ENCODE data around the gene FAF1.

FAF1 gene

DNA sequence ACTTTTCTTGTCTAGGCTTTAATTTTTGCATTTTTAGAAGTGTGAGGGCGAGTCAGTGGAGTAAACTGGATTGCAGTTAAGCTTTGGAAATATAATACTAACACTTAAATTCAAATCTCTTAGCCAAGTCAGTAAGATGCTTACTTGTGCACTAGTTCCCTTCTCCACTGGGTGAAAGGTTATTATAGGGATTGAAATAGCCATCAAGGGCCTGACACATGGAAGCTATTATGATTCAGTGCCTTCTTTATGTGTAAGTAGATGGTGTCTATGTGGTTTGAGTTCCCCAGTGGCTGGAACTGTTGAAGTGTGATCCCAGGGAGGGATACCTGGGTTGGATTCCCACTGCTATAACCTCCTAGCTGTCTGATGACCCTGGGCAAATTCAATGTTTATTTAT, 512.1 kb downstream of the FAF1 start:
- CTCF ChIA-PET = no interaction called here
- no peak for DNase-seq (ENCODE audit: extremely low spot score)

DNA sequence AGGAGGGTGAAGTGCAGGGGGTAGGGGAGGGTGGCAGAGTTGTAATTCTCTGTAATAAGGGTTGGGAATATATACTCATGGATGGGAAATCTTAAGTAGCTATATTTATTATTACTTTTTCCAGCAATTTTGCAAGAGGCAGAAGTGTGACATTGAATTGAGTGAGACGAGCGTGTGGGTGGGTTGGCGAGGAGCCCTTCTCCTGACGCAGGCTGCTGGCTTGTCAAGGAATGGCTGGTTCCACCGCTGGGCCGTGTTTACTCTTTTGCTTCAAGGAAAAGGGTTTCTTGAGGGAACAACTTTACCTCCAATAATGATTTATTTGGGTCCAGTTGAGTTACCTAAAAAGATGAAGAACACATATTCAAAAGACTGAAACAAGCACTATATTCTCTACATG, 518.9 kb downstream of the FAF1 start:
- no peak for DNase-seq (ENCODE audit: extremely low spot score)
- no peak for TF ChIP-seq ARNT (IDR thresholded peaks at IDR 0.05)
- no peak for TF ChIP-seq SP1 (IDR thresholded peaks at IDR 0.05)
- CTCF ChIA-PET = no interaction called here
- POLR2A ChIA-PET = interaction anchor here (0.6 kb wide), 1 partner anchor 145 kb away, joined by 4 read pairs; no protein-coding TSS in a partner anchor

More for the DNA sequence above, 512.1 kb downstream of the FAF1 start:
- POLR2A ChIA-PET = interaction anchor here (0.6 kb wide), 1 partner anchor 25 kb away, joined by 3 read pairs; the partner anchor contains the start of gene DMRTA2
- no peak for TF ChIP-seq FOXK2 (IDR thresholded peaks at IDR 0.05)
- TF ChIP-seq SP1 (IDR thresholded peaks at IDR 0.05) = no peak
- no peak for TF ChIP-seq L3MBTL2 (conservative IDR thresholded peaks at IDR 0.05)
- TF ChIP-seq ZNF384 (IDR thresholded peaks at IDR 0.05) = no peak
- TF ChIP-seq FOXA1 (IDR thresholded peaks at IDR 0.05) = no peak

DNA sequence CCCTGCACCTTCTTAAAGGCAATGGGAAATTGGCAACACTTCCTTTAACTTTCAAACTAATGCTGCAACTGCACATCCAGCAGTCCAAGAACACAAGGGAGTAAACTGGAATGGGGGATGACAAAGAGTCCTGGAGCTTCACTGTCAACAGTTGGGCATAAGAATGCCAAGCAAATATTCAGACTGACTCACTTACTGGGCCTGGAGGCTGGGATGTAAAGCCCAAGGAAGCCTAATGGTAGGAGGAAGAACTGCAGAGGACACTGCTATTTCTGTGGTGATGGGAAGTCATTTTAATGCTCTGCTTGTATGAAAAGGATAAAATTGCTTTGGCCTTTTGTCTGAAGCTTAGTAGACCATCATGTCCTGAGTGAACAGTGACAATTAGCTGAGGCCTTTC, 521.1 kb downstream of the FAF1 start:
- POLR2A ChIA-PET = no interaction called here
- no peak for TF ChIP-seq CTBP1 (IDR thresholded peaks at IDR 0.05; ENCODE audit: borderline replicate concordance)
- no peak for TF ChIP-seq HDGF (IDR thresholded peaks at IDR 0.05; ENCODE audit: borderline replicate concordance)
- no peak for TF ChIP-seq SUZ12 (IDR thresholded peaks at IDR 0.05)
- TF ChIP-seq FOXM1 (IDR thresholded peaks at IDR 0.05; ENCODE audit: borderline replicate concordance) = no peak
- CTCF ChIA-PET = no interaction called here
- DNase-seq (ENCODE audit: extremely low spot score) = no peak

DNA sequence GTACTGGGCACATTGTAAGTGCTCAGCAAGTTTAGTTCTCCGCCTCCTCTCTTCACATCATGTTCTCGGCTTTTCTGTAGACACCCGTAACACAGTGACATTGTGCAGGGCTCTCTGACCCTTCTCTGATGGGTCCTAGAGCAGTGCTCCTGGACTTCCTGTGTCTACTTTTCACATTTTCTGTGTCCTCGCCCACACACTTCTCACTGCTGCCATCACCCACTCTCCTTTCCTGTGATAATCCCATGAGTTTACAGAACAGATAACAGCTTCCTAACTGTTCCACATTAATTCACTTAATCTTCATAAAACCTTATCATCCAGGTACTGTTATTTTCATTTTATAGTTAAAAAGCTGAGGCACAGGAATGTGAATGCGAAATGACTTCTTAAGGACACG, 523.6 kb downstream of the FAF1 start:
- ChIA-PET CTCF (no interaction called here), POLR2A (interaction anchor here (1.3 to 2.8 kb wide), 2 partner anchors 13 to 14 kb away, joined by 3 to 16 read pairs; partner anchors contain the start of gene DMRTA2)
- DNase-seq (ENCODE audit: extremely low spot score) = no peak
- TF ChIP-seq HDGF (IDR thresholded peaks at IDR 0.05; ENCODE audit: borderline replicate concordance) (no peak), CTBP1 (IDR thresholded peaks at IDR 0.05; ENCODE audit: borderline replicate concordance) (no peak), ZNF384 (IDR thresholded peaks at IDR 0.05) (no peak), FOXA1 (IDR thresholded peaks at IDR 0.05) (no peak), FOXK2 (IDR thresholded peaks at IDR 0.05) (no peak), ARNT (IDR thresholded peaks at IDR 0.05) (no peak), ELF4 (IDR thresholded peaks at IDR 0.05) (no peak), FOXM1 (IDR thresholded peaks at IDR 0.05; ENCODE audit: borderline replicate concordance) (no peak), NFRKB (IDR thresholded peaks at IDR 0.05) (no peak), TARDBP (IDR thresholded peaks at IDR 0.05) (no peak), BHLHE40 (IDR thresholded peaks at IDR 0.05; ENCODE audit: borderline replicate concordance) (no peak), L3MBTL2 (conservative IDR thresholded peaks at IDR 0.05) (no peak), SUZ12 (IDR thresholded peaks at IDR 0.05) (no peak), LEF1 (IDR thresholded peaks at IDR 0.05; ENCODE audit: borderline replicate concordance) (no peak)
- TF ChIP-seq, protein P1, sequence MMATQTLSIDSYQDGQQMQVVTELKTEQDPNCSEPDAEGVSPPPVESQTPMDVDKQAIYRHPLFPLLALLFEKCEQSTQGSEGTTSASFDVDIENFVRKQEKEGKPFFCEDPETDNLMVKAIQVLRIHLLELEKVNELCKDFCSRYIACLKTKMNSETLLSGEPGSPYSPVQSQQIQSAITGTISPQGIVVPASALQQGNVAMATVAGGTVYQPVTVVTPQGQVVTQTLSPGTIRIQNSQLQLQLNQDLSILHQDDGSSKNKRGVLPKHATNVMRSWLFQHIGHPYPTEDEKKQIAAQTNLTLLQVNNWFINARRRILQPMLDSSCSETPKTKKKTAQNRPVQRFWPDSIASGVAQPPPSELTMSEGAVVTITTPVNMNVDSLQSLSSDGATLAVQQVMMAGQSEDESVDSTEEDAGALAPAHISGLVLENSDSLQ (IDR thresholded peaks at IDR 0.05) = no peak

DNA sequence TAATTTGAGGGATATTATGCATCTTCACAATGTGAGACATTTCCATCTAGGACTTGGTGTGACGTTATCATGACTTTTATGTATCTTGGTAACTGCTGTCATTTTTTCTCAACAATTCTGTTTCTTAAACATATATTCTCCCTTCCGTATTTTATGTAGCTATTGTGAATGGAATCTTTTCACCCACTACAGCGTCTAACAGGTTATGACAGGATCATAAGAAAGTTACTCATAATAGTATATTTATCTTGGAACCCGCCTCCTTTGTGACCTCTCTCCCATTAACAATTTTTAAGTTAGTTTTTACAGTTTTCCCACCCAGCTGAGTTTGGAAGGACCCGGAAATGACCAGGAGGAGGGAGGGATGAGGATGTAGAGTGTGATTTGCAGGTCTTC, 530.1 kb downstream of the FAF1 start:
- POLR2A ChIA-PET = no interaction called here
- CTCF ChIA-PET = interaction anchor here (0.6 kb wide), 1 partner anchor 650 kb away, joined by 4 read pairs; no protein-coding TSS in a partner anchor
- no peak for DNase-seq (ENCODE audit: extremely low spot score)
- TF ChIP-seq FOXM1 (IDR thresholded peaks at IDR 0.05; ENCODE audit: borderline replicate concordance) (no peak), TARDBP (IDR thresholded peaks at IDR 0.05) (no peak), BHLHE40 (IDR thresholded peaks at IDR 0.05; ENCODE audit: borderline replicate concordance) (no peak), ZNF384 (IDR thresholded peaks at IDR 0.05) (no peak), ARNT (IDR thresholded peaks at IDR 0.05) (no peak), NFRKB (IDR thresholded peaks at IDR 0.05) (no peak), SUZ12 (IDR thresholded peaks at IDR 0.05) (no peak), L3MBTL2 (conservative IDR thresholded peaks at IDR 0.05) (no peak), LEF1 (IDR thresholded peaks at IDR 0.05; ENCODE audit: borderline replicate concordance) (no peak), SP1 (IDR thresholded peaks at IDR 0.05) (no peak), ELF4 (IDR thresholded peaks at IDR 0.05) (no peak), FOXA1 (IDR thresholded peaks at IDR 0.05) (no peak)
- TF ChIP-seq, protein P1 (IDR thresholded peaks at IDR 0.05) = no peak

DNA sequence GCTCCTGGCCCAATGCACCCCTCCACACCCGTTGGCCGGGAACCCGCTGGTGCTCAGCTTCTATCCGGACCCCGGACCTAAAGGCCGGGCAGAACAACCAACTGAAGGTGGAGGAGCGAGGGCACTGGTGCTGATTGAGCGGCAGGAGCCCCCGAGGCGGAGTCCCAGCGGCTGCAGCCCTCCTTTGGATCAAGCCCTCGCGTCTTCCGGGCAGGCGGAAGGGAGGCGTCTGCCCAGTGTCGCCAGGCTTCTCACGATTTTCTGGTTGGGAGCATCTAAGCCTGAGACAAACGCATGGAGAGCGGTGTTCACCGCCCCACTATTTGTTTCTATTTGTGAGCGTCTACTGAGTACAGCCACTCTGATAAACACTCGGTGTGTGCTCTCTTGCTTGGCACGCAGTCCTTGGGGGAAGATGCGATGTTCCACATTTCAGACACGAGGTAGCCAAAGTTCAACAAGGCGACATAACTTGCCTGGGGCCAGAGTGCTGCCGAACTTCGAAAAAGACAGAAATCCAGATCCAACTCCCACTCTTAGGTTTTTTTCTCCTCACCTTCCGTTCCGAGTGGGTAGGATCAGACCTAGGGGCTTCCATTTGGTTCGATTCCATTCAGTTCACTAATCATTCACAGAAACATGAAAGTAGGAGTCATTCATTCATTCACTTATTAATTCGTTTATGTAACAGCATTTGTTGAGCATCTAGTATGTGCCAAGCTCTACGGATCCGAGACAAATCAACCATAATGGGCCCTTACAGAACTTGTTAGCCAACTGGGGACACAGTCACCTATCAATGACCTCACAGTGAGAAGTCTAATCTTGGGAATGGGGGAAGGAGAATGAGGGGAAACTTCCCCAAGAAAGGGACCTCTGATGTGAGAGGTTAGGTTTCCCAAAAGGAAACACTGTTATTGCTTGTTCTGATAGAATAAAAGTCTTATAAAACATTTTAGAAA, 532.0 kb downstream of the FAF1 start:
- POLR2A ChIA-PET = no interaction called here

More for the DNA sequence above, 532.0 kb downstream of the FAF1 start:
- CTCF ChIA-PET = no interaction called here
- no peak for DNase-seq (ENCODE audit: extremely low spot score)
- TF ChIP-seq FOXK2 (IDR thresholded peaks at IDR 0.05) = no peak
- TF ChIP-seq FOXA1 (IDR thresholded peaks at IDR 0.05) = no peak
- no peak for TF ChIP-seq BHLHE40 (IDR thresholded peaks at IDR 0.05; ENCODE audit: borderline replicate concordance)
- TF ChIP-seq, protein P1 (IDR thresholded peaks at IDR 0.05) = no peak
- no peak for TF ChIP-seq NFRKB (IDR thresholded peaks at IDR 0.05)
- no peak for TF ChIP-seq HDGF (IDR thresholded peaks at IDR 0.05; ENCODE audit: borderline replicate concordance)
- no peak for TF ChIP-seq ARNT (IDR thresholded peaks at IDR 0.05)
- no peak for TF ChIP-seq LEF1 (IDR thresholded peaks at IDR 0.05; ENCODE audit: borderline replicate concordance)
- TF ChIP-seq ELF4 (IDR thresholded peaks at IDR 0.05) = no peak
- no peak for TF ChIP-seq SP1 (IDR thresholded peaks at IDR 0.05)
- TF ChIP-seq TARDBP (IDR thresholded peaks at IDR 0.05) = no peak
- no peak for TF ChIP-seq ZNF384 (IDR thresholded peaks at IDR 0.05)
- no peak for TF ChIP-seq L3MBTL2 (conservative IDR thresholded peaks at IDR 0.05)
- TF ChIP-seq CTBP1 (IDR thresholded peaks at IDR 0.05; ENCODE audit: borderline replicate concordance) = no peak
- TF ChIP-seq FOXM1 (IDR thresholded peaks at IDR 0.05; ENCODE audit: borderline replicate concordance) = no peak
- TF ChIP-seq SUZ12 (IDR thresholded peaks at IDR 0.05) = no peak
